Mucosa of stomach (tissue), 1 donor: ENCODE results near the gene CAMK2D.

ENCODE experiments used
- H3K27me3 ChIP-seq: one replicate; pipeline ENCODE4 v1.7.0; 2013; ENCODE audit warnings: mild to moderate bottlenecking, low read length; ENCODE audit not compliant: control insufficient read depth, insufficient read depth
- H3K36me3 ChIP-seq: one replicate; pipeline ENCODE4 v1.7.0; 2013; ENCODE audit warnings: low read length; ENCODE audit not compliant: control insufficient read depth, insufficient read depth
- H3K4me1 ChIP-seq: one replicate; pipeline ENCODE4 v1.7.0; 2013; ENCODE audit warnings: mild to moderate bottlenecking, low read length; ENCODE audit not compliant: control insufficient read depth, insufficient read depth
- H3K4me3 ChIP-seq: one replicate; pipeline ENCODE4 v1.7.0; 2013; ENCODE audit warnings: low read length
- H3K9ac ChIP-seq: one replicate; pipeline ENCODE4 v1.7.0; 2013; ENCODE audit warnings: mild to moderate bottlenecking, low read length, moderate library complexity
- H3K9me3 ChIP-seq: one replicate; pipeline ENCODE4 v1.7.0; 2013; ENCODE audit warnings: mild to moderate bottlenecking, low read length, moderate library complexity; ENCODE audit not compliant: control insufficient read depth
- donor health status: Pancreatic carcinoma.

CAMK2D gene

DNA sequence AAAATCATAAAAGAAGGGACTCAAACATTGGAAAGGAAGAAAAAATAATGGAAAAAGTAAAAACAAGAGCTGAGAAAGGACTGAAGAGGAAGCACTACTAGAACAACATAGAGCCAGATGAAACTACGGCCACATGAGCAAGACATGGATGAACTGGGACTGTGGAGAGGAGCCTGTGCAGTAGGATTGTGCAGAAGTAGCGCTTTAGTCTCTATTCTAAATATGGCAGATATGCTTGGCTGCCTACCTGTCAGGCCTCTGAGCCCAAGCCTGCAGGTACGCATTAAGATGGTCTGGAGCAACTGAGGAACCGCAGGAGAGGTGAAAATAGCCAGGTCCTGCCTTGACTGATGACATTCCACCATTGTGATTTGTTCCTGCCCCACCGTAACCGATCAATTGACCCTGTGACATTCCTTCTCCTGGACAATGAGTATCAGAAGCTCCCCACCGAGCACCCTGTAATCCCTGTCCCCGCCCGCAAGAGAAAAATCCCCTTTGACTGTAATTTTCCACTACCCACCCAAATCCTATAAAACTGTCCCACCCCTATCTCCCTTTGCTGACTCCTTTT, 154.3 kb downstream of the CAMK2D start:
- Histone ChIP-seq H3K9ac (no peak overlapping the region), H3K9me3 (no peaks in the 10 kb centered on the region), H3K4me3 (no peak overlapping the region), H3K27me3 (no peaks in the 10 kb centered on the region), H3K36me3 (no peaks in the 10 kb centered on the region), H3K4me1 (peaks cover under 1% of the 10 kb centered on the region)

DNA sequence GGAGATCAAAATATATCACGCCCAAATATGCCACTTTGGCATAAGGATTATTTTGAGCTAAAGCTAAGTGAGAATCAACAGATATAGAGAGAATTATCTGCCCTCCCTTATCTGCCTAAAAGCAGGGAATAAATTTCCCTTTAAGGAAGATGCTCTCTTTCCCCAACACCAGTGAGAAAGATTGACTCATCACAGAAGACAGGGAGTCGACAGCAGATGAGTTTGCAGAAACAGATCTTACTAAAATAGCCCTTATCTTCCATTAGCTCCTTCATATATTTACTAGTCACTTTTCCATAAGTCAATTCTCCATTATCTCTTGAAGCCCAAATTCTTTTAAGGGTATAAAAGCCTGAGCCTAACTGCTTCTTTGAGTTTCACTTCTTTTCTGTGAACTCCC, 156.6 kb downstream of the CAMK2D start:
- H3K4me3 ChIP-seq = no peak overlapping the region
- H3K9me3 ChIP-seq = no peaks in the 10 kb centered on the region
- no peak overlapping the region for H3K9ac ChIP-seq
- no peaks in the 10 kb centered on the region for H3K36me3 ChIP-seq
- no peaks in the 10 kb centered on the region for H3K27me3 ChIP-seq
- H3K4me1 ChIP-seq = no peaks in the 10 kb centered on the region

DNA sequence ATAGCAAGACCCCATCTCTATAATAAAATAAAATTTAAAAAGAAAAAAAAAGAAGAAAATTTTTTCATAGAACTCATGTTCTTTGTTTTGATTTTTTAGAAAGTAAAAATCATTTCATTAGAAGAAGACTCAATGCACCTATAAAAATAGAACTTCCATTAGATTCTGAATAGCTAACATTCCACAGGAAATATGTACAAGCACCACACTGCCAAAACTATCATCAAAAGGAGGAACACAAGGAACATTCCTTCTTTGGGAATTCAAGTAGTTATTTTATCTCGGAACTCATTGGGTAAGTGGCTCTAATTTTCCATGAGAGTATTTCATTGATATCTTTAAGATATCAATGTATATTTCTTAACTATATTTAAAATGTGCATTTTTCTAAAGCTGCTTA, 157.6 kb downstream of the CAMK2D start:
- H3K4me1 ChIP-seq = no peaks in the 10 kb centered on the region
- H3K36me3 ChIP-seq = no peaks in the 10 kb centered on the region
- H3K27me3 ChIP-seq = no peaks in the 10 kb centered on the region
- no peak overlapping the region for H3K9ac ChIP-seq
- H3K4me3 ChIP-seq = no peak overlapping the region
- no peaks in the 10 kb centered on the region for H3K9me3 ChIP-seq

DNA sequence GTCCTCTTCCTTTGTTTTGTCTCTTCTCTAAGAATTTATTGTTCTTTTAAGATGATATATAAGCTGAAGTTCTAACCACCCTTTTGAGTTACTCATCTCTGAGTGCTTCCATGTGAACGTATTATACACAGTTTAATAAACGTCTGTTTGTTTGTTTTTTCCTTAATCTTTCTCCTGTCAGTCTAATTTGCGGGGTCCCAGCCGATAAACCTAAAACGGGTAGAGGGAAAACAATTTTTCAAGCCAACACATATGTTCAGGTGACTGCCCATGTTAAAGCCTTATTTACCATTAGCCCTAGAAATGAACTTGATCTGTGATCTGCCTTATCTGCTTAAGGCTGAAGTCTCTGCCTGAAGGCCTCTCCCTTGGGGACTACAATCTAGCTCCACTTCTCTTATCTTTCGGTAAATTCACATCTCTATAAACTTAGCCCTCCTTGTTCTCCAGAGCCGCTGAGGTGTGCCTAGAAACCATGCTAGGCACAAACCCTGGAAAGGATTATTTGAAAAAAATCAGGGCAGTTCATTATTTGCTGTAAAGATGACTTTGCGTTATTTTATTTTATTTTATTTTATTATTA, 158.8 kb downstream of the CAMK2D start:
- no peaks in the 10 kb centered on the region for H3K27me3 ChIP-seq
- H3K4me1 ChIP-seq = no peaks in the 10 kb centered on the region
- H3K4me3 ChIP-seq = no peak overlapping the region
- H3K9me3 ChIP-seq = no peaks in the 10 kb centered on the region
- no peak overlapping the region for H3K9ac ChIP-seq
- H3K36me3 ChIP-seq = no peaks in the 10 kb centered on the region

DNA sequence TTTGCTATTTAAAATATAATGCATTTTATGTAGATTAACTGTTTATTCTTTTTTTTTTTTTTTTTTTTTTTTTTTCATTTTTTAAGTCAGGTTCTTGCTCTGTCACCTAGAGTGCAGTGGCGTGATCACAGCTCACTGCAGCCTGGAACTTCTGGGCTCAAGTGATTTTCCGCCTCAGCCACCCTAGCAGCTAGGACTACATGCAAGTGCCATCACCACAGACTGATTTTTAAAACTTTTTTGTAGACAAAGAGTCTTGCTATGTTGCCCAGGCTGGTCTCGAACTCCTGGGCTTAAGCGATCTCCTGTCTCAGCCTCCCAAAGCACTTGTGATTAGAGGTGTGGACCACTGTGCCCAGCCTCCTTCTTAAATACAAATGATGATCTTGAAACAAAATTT, 159.9 kb downstream of the CAMK2D start:
- H3K4me3 ChIP-seq = no peak overlapping the region
- no peaks in the 10 kb centered on the region for H3K4me1 ChIP-seq
- H3K9ac ChIP-seq = no peak overlapping the region
- H3K9me3 ChIP-seq = no peaks in the 10 kb centered on the region
- no peaks in the 10 kb centered on the region for H3K27me3 ChIP-seq
- H3K36me3 ChIP-seq = no peaks in the 10 kb centered on the region

DNA sequence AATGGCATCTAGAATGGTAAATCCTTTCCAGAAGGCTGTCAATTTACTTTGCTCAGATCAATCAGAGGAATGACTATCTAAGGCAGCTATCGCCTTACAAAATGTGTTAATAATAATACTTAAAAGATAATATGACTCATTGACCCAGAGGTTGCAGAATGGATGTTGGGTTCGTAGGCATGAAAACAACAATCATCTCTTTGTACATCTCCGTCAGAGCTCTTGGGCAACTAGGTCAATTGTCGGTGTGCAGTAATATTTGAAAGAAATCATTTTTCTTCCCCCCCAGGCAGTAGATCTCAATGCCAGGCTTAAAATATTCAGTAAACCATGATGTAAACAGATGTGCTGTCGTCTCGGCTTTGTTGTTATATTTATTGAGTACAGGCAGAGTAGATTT, 165.1 kb downstream of the CAMK2D start:
- H3K4me3 ChIP-seq = no peak overlapping the region
- H3K9ac ChIP-seq = no peak overlapping the region
- H3K27me3 ChIP-seq = no peaks in the 10 kb centered on the region
- H3K4me1 ChIP-seq = no peaks in the 10 kb centered on the region
- H3K9me3 ChIP-seq = no peaks in the 10 kb centered on the region
- no peaks in the 10 kb centered on the region for H3K36me3 ChIP-seq

DNA sequence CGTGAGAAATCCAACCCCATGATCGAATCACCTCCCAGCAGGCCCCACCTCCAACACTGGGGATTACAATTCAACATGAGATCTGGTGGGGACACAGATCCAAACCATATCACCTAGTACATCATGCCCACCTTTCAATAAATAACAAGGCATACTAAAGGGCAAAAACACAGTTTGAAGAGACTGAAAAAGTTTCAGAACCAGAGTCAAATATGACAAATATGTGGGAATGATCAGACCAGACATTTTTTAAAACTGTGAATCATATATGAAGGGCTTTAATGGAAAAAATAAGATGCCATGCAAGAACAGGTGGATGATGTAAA, 167.3 kb downstream of the CAMK2D start:
- Histone ChIP-seq H3K4me3 (no peak overlapping the region), H3K9ac (no peak overlapping the region), H3K27me3 (no peaks in the 10 kb centered on the region), H3K36me3 (no peaks in the 10 kb centered on the region), H3K9me3 (no peaks in the 10 kb centered on the region), H3K4me1 (no peaks in the 10 kb centered on the region)

DNA sequence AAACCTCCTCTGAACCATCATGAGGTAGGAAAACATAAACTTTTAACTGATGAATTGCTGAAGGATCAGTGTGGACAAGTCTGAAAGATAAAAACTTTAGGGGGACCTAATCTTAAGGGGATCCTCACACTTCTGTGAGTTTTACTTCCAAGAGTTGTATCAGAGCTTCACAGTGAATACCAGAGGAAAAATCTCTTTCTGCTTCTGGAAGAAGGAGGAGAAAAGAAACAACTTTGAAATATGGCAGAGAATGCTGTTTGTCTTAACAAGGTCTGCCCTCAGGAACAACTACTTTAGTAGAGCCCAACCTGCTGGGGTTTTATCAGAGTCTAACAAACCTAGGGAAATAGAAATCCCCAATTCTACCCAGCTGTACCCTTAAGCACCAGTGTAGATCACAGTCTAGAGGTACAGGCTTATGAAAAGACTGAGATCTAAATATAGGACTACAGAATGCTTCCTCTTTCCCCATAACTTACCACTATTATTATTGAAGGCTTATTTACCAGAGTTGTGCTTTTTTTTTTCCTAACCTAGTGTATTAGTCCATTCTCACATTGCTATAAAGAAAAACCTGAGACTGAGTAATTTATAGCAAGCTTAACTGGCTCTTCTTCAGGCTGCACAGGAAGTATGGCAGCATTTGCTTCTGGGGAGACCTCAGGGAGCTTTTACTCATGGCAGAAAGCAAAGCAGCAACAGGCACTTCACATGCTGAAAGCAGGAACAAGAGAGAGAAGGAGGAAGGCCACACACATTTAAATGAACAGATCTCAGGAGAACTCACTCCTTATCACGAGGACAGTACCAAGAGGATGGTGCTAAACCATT, 167.9 kb downstream of the CAMK2D start:
- Histone ChIP-seq H3K27me3 (no peaks in the 10 kb centered on the region), H3K4me3 (no peak overlapping the region), H3K4me1 (no peaks in the 10 kb centered on the region), H3K9ac (no peak overlapping the region), H3K36me3 (no peaks in the 10 kb centered on the region), H3K9me3 (no peaks in the 10 kb centered on the region)

DNA sequence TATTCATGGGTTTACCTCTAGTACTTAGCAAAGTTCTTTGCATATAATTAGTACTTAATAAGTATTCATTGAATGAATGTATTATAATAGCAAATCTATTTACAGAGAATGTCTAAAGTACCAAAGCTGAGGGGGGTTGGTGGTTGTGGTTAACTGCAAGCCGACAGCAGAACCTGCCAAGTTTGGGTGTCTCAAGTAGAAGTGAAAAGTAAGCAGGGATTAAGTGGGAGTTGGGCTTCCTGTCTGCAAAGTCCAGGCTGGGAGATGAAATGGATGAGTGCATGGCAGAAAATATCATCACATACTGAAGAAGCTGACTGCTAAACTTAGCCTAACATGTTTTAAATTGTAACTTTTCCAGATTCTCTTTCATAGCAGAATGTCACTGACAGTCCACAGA, 169.6 kb downstream of the CAMK2D start:
- Histone ChIP-seq H3K9me3 (no peaks in the 10 kb centered on the region), H3K36me3 (no peaks in the 10 kb centered on the region), H3K27me3 (no peaks in the 10 kb centered on the region), H3K4me3 (no peak overlapping the region), H3K4me1 (no peaks in the 10 kb centered on the region), H3K9ac (no peak overlapping the region)

DNA sequence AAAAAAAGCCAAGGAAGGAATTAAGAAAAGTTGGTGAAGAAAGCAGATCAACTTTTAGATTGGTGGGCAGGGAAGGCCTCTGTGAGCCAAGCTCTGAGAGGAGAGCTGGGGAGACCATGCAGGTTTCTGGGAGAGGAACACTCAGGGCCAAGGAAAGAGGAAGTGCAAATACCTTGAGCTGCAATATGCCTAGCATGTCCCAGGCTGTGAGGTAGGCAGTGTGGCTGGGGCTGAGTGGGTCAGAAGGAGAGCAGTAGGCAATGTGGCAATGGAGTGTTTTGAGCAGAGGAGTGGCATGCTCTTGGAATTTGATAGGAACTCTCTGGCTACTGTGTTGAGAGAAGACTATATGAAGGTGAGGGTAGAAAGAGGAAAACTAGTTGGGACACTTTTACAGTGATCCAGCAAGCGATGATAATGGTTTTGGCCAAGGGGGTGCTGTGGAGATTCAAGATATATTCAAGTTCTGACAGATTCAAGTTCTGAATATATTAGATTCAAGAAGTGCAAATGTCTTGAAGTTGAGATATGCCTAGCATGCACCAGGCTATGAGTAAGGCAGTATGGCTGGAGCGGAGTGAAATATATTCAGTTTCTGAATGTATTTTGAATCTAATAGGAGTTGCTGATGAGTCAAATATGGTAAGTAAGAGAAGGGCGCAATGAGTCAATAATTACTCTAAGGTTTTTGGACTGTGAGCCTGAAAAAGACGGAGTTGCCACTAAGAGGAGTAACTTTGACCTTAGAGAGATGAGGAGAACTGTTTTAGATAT, 172.5 kb downstream of the CAMK2D start:
- Histone ChIP-seq H3K36me3 (no peaks in the 10 kb centered on the region), H3K27me3 (no peaks in the 10 kb centered on the region), H3K4me1 (peaks cover 5% of the 10 kb centered on the region), H3K9ac (no peak overlapping the region), H3K9me3 (no peaks in the 10 kb centered on the region), H3K4me3 (no peak overlapping the region)

DNA sequence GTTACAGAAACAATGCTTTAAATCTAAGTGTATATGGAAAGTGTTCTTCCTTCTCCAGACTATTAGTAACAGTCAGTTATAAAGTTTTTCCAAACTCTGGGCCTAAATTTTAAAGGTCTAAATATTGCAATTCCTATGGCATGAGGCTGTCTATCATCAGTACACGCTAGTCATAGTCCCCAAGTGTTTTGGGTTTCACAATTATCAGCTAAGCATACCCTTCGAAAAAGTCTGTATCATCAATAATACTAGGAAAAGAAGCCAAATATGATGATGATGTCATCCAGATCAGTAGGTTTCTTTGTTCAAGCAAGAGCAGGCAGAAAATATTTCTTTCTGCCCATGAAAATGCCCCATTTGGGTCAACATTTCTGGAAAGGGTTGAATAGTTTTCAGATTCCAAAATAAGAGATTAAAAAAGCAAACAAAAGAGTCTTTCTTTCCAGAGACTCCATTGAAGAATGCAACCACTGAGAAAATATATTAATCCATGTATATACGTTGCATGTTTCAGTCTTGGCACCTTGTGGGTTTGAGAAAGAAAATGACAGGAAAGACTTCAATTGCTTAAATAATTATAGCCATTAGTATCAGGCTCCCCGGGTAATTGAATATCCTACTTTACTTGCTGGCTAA, 173.8 kb downstream of the CAMK2D start:
- Histone ChIP-seq H3K4me1 (peaks cover 10% of the 10 kb centered on the region), H3K9me3 (no peaks in the 10 kb centered on the region), H3K27me3 (no peaks in the 10 kb centered on the region), H3K9ac (no peak overlapping the region), H3K4me3 (no peak overlapping the region), H3K36me3 (no peaks in the 10 kb centered on the region)

DNA sequence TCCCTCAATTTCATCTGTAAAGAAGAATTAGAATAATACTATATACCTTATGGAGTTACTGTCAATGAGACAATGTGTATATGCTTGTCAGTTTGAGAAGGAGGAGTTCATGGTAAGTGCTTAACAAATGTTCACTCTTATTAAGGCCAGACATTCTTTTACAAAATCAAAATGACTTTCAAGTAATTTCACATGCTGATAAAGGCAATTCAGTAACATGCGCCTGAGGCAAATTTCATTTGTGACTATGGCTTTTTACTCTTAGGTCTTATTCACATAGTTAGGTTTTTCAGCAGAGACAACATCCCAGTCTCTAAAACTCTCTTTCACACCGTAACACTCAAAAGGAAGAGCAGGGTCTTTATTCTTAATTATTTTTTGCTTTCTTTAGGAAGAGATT, 174.4 kb downstream of the CAMK2D start:
- peaks cover 10% of the 10 kb centered on the region for H3K4me1 ChIP-seq
- no peaks in the 10 kb centered on the region for H3K9me3 ChIP-seq

More for the DNA sequence above, 174.4 kb downstream of the CAMK2D start:
- H3K27me3 ChIP-seq = no peaks in the 10 kb centered on the region
- H3K36me3 ChIP-seq = no peaks in the 10 kb centered on the region
- H3K9ac ChIP-seq = no peak overlapping the region
- H3K4me3 ChIP-seq = no peak overlapping the region
